Purkinje cell (primary cell): ENCODE data around the gene TMEM191B. TPM values are rescaled to one million over a fixed set of nuclear protein-coding genes. Genes with fewer than 3 reads are reported as not detected.

ENCODE experiments used
- polyA plus RNA-seq: library from polyadenylated mRNA; unstranded; fragments of >200 nt; fragmentation: Nextera tagmentation; gene quantifications from 2 replicates; pipeline ENCODE4 v1.2.1, GENCODE V29; 2014

The TMEM191B gene
- 0.69 TPM in 1 of 2 replicates, not detected in the other for polyA plus RNA-seq

DNA sequence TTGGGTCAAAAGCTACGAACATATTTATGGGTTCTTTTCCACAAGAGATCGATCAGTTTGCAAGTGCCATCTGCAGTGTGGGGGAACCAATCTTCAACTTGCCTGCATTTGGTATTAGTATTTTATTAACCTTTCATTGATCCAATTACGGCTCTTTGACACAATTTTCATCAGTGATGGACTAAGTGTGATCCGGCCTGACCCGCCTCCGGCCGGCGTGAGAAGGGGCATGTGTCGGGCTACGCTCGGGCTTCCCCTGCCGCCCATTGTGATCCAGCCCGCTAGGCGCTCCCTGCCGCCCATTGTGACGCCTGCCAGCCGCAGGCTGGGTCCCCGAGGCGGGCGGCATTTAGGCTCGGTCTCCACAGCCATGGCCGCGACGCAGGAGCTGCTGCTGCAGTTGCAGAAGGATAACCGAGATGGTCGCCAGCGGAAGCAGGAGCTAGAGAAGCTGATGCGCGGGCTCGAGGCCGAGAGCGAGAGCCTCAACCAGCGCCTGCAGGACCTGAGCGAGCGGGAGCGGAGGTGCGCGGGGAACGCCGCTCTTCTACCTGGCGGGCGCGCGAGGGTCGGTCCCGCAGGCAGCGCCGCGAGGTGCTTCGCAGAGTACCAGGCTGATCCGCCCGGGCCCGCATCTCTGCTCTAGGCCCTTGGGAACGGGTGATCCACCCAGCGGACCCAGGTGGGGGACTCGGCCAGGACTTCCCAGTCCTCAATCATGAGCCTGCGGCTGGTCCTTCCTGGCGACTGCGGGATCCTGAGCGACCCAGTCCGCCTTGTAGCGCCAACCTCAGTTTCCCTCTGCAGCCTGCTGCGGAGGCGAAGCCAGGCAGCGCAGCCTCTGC, at the start of gene TMEM191B:
TMEM191B (plus strand) TSS at position 51 of the 845 bp plus-strand sequence; CDS start at position 230, 179 bp downstream.

DNA sequence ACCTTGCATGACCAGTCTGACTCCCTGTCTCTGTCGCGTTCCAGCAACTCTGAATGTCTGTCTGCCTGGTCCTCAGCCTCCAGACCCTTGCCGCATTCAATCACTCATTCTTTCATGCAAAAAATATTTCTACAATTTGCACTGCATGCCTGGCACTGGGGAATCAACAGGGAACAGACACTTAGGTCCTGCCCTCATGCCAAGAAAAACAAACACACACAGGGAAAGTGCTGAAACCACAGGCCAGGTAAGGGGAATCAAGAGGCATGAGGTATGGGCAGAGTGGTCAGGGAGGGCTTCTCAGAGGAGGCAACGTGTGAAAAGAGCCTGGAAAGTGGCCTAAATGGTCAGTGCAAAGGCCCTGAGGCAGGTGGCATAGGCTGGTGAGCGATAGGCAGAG, 9.5 kb upstream of the TMEM191B start, which contains the start of gene GGTLC3:
GGTLC3 (minus strand) TSS at position 101 of the 400 bp plus-strand sequence. CDS start 264 bp downstream, outside the sequence.

Other genes with a start within 250 kb of the TMEM191B start
- 0.32 TPM in 1 of 2 replicates, not detected in the other for gene GGTLC3, start 9.6 kb upstream of the TMEM191B start, polyA plus RNA-seq
- gene RIMBP3, start 84.1 kb downstream of the TMEM191B start, polyA plus RNA-seq = 0.07 and 0.15 TPM in 2 replicates